Natural killer cell (primary cell): ENCODE results near the gene ERAS. TPM values are rescaled to one million over a fixed set of nuclear protein-coding genes. Genes with fewer than 3 reads are reported as not detected.

ENCODE experiments used
- ATAC-seq, 3 donors: fragments of 150-1000 bp in 2 of 3; fragments of 200-7000 bp in 1 of 3; cut with Tn5 transposase; 1 replicate in 1 of 3; 2 replicates in 2 of 3; pipeline ENCODE4 v1.10.0; 2021; ENCODE audit warnings: mild to moderate bottlenecking in 2 of 3, moderate library complexity in 2 of 3
- DNase-seq, 2 donors: peaks; one replicate each; pipeline versions ENCODE4 v3.0.0 to v3.0.0-alpha.2; 2013 to 2021; ENCODE audit warnings: mixed read lengths in 1 of 2
- H3K27ac ChIP-seq: one replicate; pipeline ENCODE4 v1.5.1; 2013; ENCODE audit warnings: mild to moderate bottlenecking, low read length
- H3K27me3 ChIP-seq: one replicate; pipeline ENCODE4 v1.6.1; 2013; ENCODE audit warnings: low read length; ENCODE audit not compliant: control insufficient read depth, insufficient read depth
- H3K36me3 ChIP-seq: one replicate; pipeline ENCODE4 v1.6.1; 2013; ENCODE audit warnings: low read length; ENCODE audit not compliant: control insufficient read depth, insufficient read depth
- H3K4me1 ChIP-seq: one replicate; pipeline ENCODE4 v1.6.1; 2013; ENCODE audit warnings: low read length; ENCODE audit not compliant: control insufficient read depth, insufficient read depth
- H3K4me3 ChIP-seq: one replicate; pipeline ENCODE4 v1.5.1; 2013; ENCODE audit warnings: low read length
- H3K9me3 ChIP-seq: one replicate; pipeline ENCODE4 v1.6.1; 2013; ENCODE audit warnings: low read length; ENCODE audit not compliant: control insufficient read depth, insufficient read depth
- H3K27ac Mint-ChIP-seq, 2 donors: one replicate each; pipeline ENCODE4 v1.8.0; 2022; ENCODE audit warnings: mild to moderate bottlenecking in 2 of 2, mixed read lengths in 2 of 2, moderate library complexity in 1 of 2
- H3K27me3 Mint-ChIP-seq, 2 donors: one replicate each; pipeline ENCODE4 v1.8.0; 2022; ENCODE audit warnings: low read depth in 2 of 2, mixed read lengths in 2 of 2
- H3K36me3 Mint-ChIP-seq: one replicate; pipeline ENCODE4 v1.8.0; 2022; ENCODE audit warnings: mixed read lengths
- H3K4me1 Mint-ChIP-seq, 2 donors: one replicate each; pipeline ENCODE4 v1.8.0; 2022; ENCODE audit warnings: mixed read lengths in 2 of 2
- H3K4me3 Mint-ChIP-seq: one replicate; pipeline ENCODE4 v1.8.0; 2022; ENCODE audit warnings: mild to moderate bottlenecking, moderate library complexity, mixed read lengths
- H3K9me3 Mint-ChIP-seq, 2 donors: one replicate each; pipeline ENCODE4 v1.8.0; 2022; ENCODE audit warnings: mixed read lengths in 2 of 2
- CTCF ChIP-seq: fragments of 200-600 bp; IDR thresholded peaks from one replicate; pipeline ENCODE4 v1.8.0; 2022; ENCODE audit warnings: antibody characterized with exemption
- WGBS: methylation state at CpG from one replicate; pipeline ENCODE4 v1.1.7; 2013; ENCODE audit warnings: missing lambda C conversion rate; ENCODE audit not compliant: insufficient coverage; 5-methylcytosine and 5-hydroxymethylcytosine counted together
- intact Hi-C: fragments of 100-400 bp; cut with micrococcal nuclease; formaldehyde crosslinking; loops from one replicate; pipeline ENCODE4 v1.14.2; 2022
- total RNA-seq, 4 donors: library from RNA; stranded (reverse); fragments of 120-200 nt in 1 of 4; gene quantifications; one replicate each; pipeline versions ENCODE4 v1.2.3 to v1.2.4, GENCODE V29; 2013 to 2022

Gene ERAS
- total RNA-seq, 3 donors from 2014 or later (not counting 1 experiment from before 2014, with no cell fraction given): not detected

- no peak for ATAC-seq
- peaks cover 36 to 48% of the 10 kb centered on the region in 2 donors for H3K27me3 Mint-ChIP-seq
- no peaks in the 10 kb centered on the region for H3K36me3 ChIP-seq
- no peaks in the 10 kb centered on the region for H3K36me3 Mint-ChIP-seq
- H3K4me3 ChIP-seq: no peak overlapping the region
- peaks cover 6% of the 10 kb centered on the region for H3K27me3 ChIP-seq
- intact Hi-C loops: no loop called here
- H3K9me3 ChIP-seq: no peaks in the 10 kb centered on the region
- no peak overlapping the region for H3K27ac Mint-ChIP-seq
- TF ChIP-seq CTCF: no peak
- H3K4me1 ChIP-seq: peaks cover 9% of the 10 kb centered on the region
- H3K27ac ChIP-seq: no peak overlapping the region
- H3K4me1 Mint-ChIP-seq: peaks cover 0 to 5% of the 10 kb centered on the region in 2 donors
- no peaks in the 10 kb centered on the region for H3K9me3 Mint-ChIP-seq
- no peak overlapping the region for H3K4me3 Mint-ChIP-seq
- WGBS: 91% methylated on average over 24 of the region's 24 CpGs
- no peak for DNase-seq
These were observed 2.9 kb downstream of the ERAS start for GRCh38 chrX:48829016-48829735.

GRCh38 chrX:48831136-48831908 is 5.0 kb downstream of the ERAS start:
- H3K36me3 ChIP-seq: no peaks in the 10 kb centered on the region
- TF ChIP-seq CTCF: no peak
- intact Hi-C loops: no loop called here
- Mint-ChIP-seq H3K27ac (no peak overlapping the region), H3K4me1 (peaks cover 7 to 14% of the 10 kb centered on the region in 2 donors), H3K4me3 (no peak overlapping the region), H3K36me3 (no peaks in the 10 kb centered on the region), H3K9me3 (no peaks in the 10 kb centered on the region), H3K27me3 (peaks cover 47 to 56% of the 10 kb centered on the region in 2 donors)
- DNase-seq (peak in 1 of 2 donors; percentile 7), ATAC-seq (no peak)
- 15% methylated on average over 58 of the region's 58 CpGs for WGBS
- H3K4me1 ChIP-seq: peaks cover 10% of the 10 kb centered on the region
- peaks cover 8% of the 10 kb centered on the region for H3K27me3 ChIP-seq
- no peak overlapping the region for H3K4me3 ChIP-seq
- no peaks in the 10 kb centered on the region for H3K9me3 ChIP-seq
- no peak overlapping the region for H3K27ac ChIP-seq

- ATAC-seq (no peak), DNase-seq (no peak)
- TF ChIP-seq CTCF: no peak
- H3K4me3 Mint-ChIP-seq: no peak overlapping the region
- WGBS: 4% methylated on average over 57 of the region's 57 CpGs
- no peaks in the 10 kb centered on the region for H3K36me3 Mint-ChIP-seq
- H3K4me1 Mint-ChIP-seq: peaks cover 7 to 14% of the 10 kb centered on the region in 2 donors
- peaks cover 50 to 56% of the 10 kb centered on the region in 2 donors for H3K27me3 Mint-ChIP-seq
- no peak overlapping the region for H3K4me3 ChIP-seq
- no peaks in the 10 kb centered on the region for H3K9me3 ChIP-seq
- no peak overlapping the region for H3K27ac Mint-ChIP-seq
- H3K4me1 ChIP-seq: peaks cover 10% of the 10 kb centered on the region
- peaks cover 8% of the 10 kb centered on the region for H3K27me3 ChIP-seq
- no peak overlapping the region for H3K27ac ChIP-seq
- H3K9me3 Mint-ChIP-seq: no peaks in the 10 kb centered on the region
- H3K36me3 ChIP-seq: no peaks in the 10 kb centered on the region
- intact Hi-C loops: no loop called here
These were observed 5.6 kb downstream of the ERAS start for GRCh38 chrX:48831909-48832291.
